Stomach (tissue), 9 donors: Measurements from ENCODE around the gene HSD17B4. TPM values are rescaled to one million over a fixed set of nuclear protein-coding genes. Genes with fewer than 3 reads are reported as not detected.
A peak's percentile ranks its signal among the peaks of the same experiment; 100 is the strongest.

Experiments used
- DNase-seq, 2 donors: peaks; one replicate each; pipeline versions ENCODE4 v3.0.0 to v3.0.0-alpha.2; 2013 to 2019
- H3K27ac ChIP-seq, 5 donors: fragments of 200-600 bp in 4 of 5; sonication (generic) in 4 of 5; one replicate each; pipeline ENCODE4 v1.5.1; 2013 to 2019; ENCODE audit warnings: mild to moderate bottlenecking in 1 of 5, moderate library complexity in 1 of 5
- H3K27me3 ChIP-seq, 3 donors: fragments of 200-600 bp; sonication (generic); one replicate each; pipeline ENCODE4 v1.5.1; 2017 to 2019; ENCODE audit warnings: mixed run types in 1 of 3
- H3K36me3 ChIP-seq, 4 donors: fragments of 200-600 bp; sonication (generic); 1 replicate in 3 of 4; 2 replicates in 1 of 4; pipeline ENCODE4 v1.5.1; 2016 to 2019
- H3K4me1 ChIP-seq, 4 donors: fragments of 200-600 bp; sonication (generic); one replicate each; pipeline ENCODE4 v1.5.1; 2016 to 2019
- H3K4me3 ChIP-seq, 4 donors: fragments of 200-600 bp; sonication (generic) in 3 of 4; one replicate each; pipeline ENCODE4 v1.5.1; 2016 to 2019; ENCODE audit warnings: mild to moderate bottlenecking in 1 of 4
- H3K9me3 ChIP-seq, 4 donors: fragments of 200-600 bp; sonication (generic); one replicate each; pipeline ENCODE4 v1.5.1; 2016 to 2019
- EP300 ChIP-seq: sonication (generic); formaldehyde crosslinking; IDR thresholded peaks from one replicate; pipeline ENCODE4 v1.6.1; 2017; ENCODE audit warnings: antibody characterized with exemption
- POLR2A ChIP-seq, 4 donors: fragments of 450-650 bp; IDR thresholded peaks; one replicate each; pipeline ENCODE4 v1.6.1; 2016; ENCODE audit warnings: antibody characterized with exemption in 4 of 4, control low read depth in 2 of 4, mild to moderate bottlenecking in 1 of 4, moderate library complexity in 1 of 4
- POLR2AphosphoS5 ChIP-seq, 3 donors: sonication (generic); formaldehyde crosslinking; IDR thresholded peaks; one replicate each; pipeline ENCODE4 v1.6.1; 2016; ENCODE audit warnings: antibody characterized with exemption in 3 of 3
- WGBS, 5 donors: extraction: QIAGEN DNeasy Blood & Tissue Kit in 3 of 5; methylation state at CpG; one replicate each; pipeline versions ENCODE4 v1.1.5 to v1.1.7; 2013 to 2018; 5-methylcytosine and 5-hydroxymethylcytosine counted together
- intact Hi-C: fragments of 100-400 bp; cut with DNase I; formaldehyde crosslinking; loops from one replicate; pipeline ENCODE4 v1.15.1; 2023; ENCODE audit warnings: low total_unique reads
- polyA plus RNA-seq, 3 donors: library from polyadenylated mRNA; stranded (reverse); fragments of 200-250 nt; gene quantifications; one replicate each; pipeline ENCODE4 v1.2.3, GENCODE V29; 2013
- small RNA-seq, 4 donors: library from RNA; depleted of rRNA; stranded (forward); fragments of <200 nt; gene quantifications; one replicate each; pipeline ENCODE3, GENCODE V24; 2016
- total RNA-seq, 5 donors: library from RNA; depleted of rRNA; stranded (reverse); fragments of >200 nt; gene quantifications; one replicate each; pipeline versions ENCODE4 v1.1.0 to v1.2.3, GENCODE V29; 2014 to 2016
- TF ChIP-seq, protein P1 (sequence below), 7 experiments: fragments of 450-650 bp in 4 of 7; fragments of 200-600 bp in 3 of 7; sonication (generic) in 3 of 7; IDR thresholded peaks; one replicate each; pipeline ENCODE4 v1.5.1; 2016 to 2019; ENCODE audit warnings: antibody characterized with exemption in 7 of 7, control low read depth in 2 of 7, mild to moderate bottlenecking in 1 of 7
- donor health status: healthy with polysubstance abuse.
- donor health status: Bipolar disorder and iron deficiency.
- donor health status: healthy.

Gene HSD17B4
- total and polyA plus RNA-seq, 8 donors: 64.3 to 274 (median 172) TPM

DNA sequence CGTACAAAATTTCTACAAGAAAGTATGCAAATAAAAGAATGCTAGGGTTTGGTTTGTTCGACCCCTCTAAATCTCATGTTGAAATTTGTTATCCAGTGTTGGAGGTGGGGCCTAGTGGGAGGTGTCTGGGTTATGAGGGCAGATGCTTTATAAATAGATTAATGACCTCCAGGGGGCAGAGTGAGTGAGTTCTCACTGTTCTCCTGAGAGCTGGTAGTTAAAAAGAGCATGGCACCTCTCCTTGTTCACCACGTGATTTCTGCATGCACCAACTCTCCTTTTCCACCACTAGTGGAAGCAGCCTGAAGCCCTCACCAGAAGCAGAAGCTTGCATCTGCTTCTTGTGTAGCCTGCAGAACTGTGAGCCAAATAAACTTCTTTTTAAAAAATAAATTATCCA lies 126.6 kb downstream of the HSD17B4 start:
- Histone ChIP-seq H3K27me3 (no peaks in the 10 kb centered on the region), H3K4me3 (no peak overlapping the region), H3K36me3 (no peaks in the 10 kb centered on the region), H3K4me1 (no peaks in the 10 kb centered on the region), H3K27ac (no peak overlapping the region), H3K9me3 (no peaks in the 10 kb centered on the region)
- WGBS, 5 donors: 56 to 73% (median 69%) methylated on average over 3 of the region's 3 CpGs
- TF ChIP-seq, protein P1, sequence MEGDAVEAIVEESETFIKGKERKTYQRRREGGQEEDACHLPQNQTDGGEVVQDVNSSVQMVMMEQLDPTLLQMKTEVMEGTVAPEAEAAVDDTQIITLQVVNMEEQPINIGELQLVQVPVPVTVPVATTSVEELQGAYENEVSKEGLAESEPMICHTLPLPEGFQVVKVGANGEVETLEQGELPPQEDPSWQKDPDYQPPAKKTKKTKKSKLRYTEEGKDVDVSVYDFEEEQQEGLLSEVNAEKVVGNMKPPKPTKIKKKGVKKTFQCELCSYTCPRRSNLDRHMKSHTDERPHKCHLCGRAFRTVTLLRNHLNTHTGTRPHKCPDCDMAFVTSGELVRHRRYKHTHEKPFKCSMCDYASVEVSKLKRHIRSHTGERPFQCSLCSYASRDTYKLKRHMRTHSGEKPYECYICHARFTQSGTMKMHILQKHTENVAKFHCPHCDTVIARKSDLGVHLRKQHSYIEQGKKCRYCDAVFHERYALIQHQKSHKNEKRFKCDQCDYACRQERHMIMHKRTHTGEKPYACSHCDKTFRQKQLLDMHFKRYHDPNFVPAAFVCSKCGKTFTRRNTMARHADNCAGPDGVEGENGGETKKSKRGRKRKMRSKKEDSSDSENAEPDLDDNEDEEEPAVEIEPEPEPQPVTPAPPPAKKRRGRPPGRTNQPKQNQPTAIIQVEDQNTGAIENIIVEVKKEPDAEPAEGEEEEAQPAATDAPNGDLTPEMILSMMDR (IDR thresholded peaks at IDR 0.05): peak in 1 of 7 experiments; percentile 12
- no peak for TF ChIP-seq POLR2AphosphoS5 (IDR thresholded peaks at IDR 0.05)
- TF ChIP-seq POLR2A (IDR thresholded peaks at IDR 0.05): no peak
- intact Hi-C loops: no loop called here
- peak in 1 of 2 donors; percentile 14 for DNase-seq

DNA sequence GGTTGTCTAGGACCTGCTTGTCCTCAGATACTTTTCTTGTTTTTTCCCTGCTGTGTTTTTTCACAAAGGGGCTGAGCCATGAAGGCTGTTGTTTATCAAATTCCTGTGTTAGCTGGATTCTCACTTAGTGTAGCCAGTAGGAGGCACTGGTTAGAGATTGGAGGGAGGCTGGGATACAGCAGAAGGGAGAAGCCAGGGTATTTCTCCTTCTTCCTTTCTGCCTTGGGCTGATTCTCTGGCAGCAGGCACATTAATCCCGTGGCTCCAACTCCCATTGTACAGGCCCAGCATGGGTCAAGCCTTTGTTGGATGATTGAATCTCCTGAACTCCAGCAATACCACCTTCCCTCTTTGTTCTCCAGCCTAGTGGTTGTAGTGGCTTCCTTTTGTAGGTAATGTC lies 130.7 kb downstream of the HSD17B4 start:
- Histone ChIP-seq H3K4me3 (no peak overlapping the region), H3K36me3 (no peaks in the 10 kb centered on the region), H3K27me3 (no peaks in the 10 kb centered on the region), H3K27ac (no peak overlapping the region), H3K9me3 (no peaks in the 10 kb centered on the region), H3K4me1 (no peaks in the 10 kb centered on the region)
- TF ChIP-seq POLR2AphosphoS5 (IDR thresholded peaks at IDR 0.05) (no peak), POLR2A (IDR thresholded peaks at IDR 0.05) (no peak), EP300 (no peak)
- TF ChIP-seq, protein P1 (IDR thresholded peaks at IDR 0.05): no peak
- no peak for DNase-seq
- 50 to 80% (median 67%) methylated on average over 1 of the region's 1 CpG for WGBS, 5 donors
- intact Hi-C loops: no loop called here

DNA sequence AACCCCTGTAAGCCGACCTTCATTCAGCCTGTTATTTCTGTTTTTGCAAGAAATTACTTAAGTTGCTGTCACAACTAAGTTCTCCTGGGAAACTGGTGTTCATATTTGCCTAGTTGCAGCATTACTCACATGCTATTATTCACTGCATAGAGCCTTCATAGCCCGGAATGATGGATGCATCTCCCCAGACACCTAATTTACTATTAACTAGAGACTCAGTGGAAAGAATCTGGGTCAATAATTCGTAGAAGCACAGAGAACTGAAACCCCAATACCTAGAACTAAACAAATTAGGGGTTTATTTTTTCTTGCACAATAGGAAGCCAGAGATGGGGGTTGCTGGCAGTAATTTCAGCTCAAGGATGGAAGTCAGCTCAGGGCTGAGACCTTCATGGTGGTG lies 131.4 kb downstream of the HSD17B4 start:
- Histone ChIP-seq H3K4me3 (no peak overlapping the region), H3K27me3 (no peaks in the 10 kb centered on the region), H3K4me1 (no peaks in the 10 kb centered on the region), H3K36me3 (no peaks in the 10 kb centered on the region), H3K9me3 (no peaks in the 10 kb centered on the region), H3K27ac (no peak overlapping the region)
- intact Hi-C loops: no loop called here
- WGBS, 5 donors: 64 to 83% (median 79%) methylated on average over 3 of the region's 3 CpGs
- TF ChIP-seq POLR2A (IDR thresholded peaks at IDR 0.05): no peak
- TF ChIP-seq, protein P1 (IDR thresholded peaks at IDR 0.05): no peak
- TF ChIP-seq EP300: no peak
- TF ChIP-seq POLR2AphosphoS5 (IDR thresholded peaks at IDR 0.05): no peak
- DNase-seq: no peak

Small RNAs within 50 kb of the gene (small RNA-seq; reads per million reads assigned to genes)
- gene RNA5SP190: 0 to 0.62 (median 0.22) reads per million in 4 donors

Other genes starting within 250 kb of the HSD17B4 start
- 10 to 100 TPM in 3 of 5 donors, 1 to 10 TPM in 2; 1.2 to 37.1 (median 10.7) TPM for gene TNFAIP8, start 96.5 kb upstream of the HSD17B4 start, total RNA-seq
- 10 to 100 TPM in 2 of 3 donors, 1 to 10 TPM in 1; 9.6 to 18.4 (median 14.9) TPM for gene TNFAIP8, start 96.5 kb upstream of the HSD17B4 start, polyA plus RNA-seq
- gene FAM170A, start 177.1 kb downstream of the HSD17B4 start, total RNA-seq: not detected
- gene FAM170A, start 177.1 kb downstream of the HSD17B4 start, polyA plus RNA-seq: under 1 TPM in 1 of 3 donors, not detected in 2; 0.20 TPM